Measurements from ENCODE around the gene HOXA7. TPM values are rescaled to one million over a fixed set of nuclear protein-coding genes. Genes with fewer than 3 reads are reported as not detected.

Gene HOXA7
- total and polyA plus RNA-seq, 7 experiments from 2014 or later = not detected

GRCh38 chr7:27143950-27144780 lies 12.3 kb downstream of the HOXA7 start:
- peaks cover 0 to 3% (median 0%) of the 10 kb centered on the region in 11 donors for H3K9me3 Mint-ChIP-seq

GRCh38 chr7:27143023-27143949 lies 13.2 kb downstream of the HOXA7 start, which contains the start of gene HOXA5:
TSS of gene HOXA5 (minus strand) at chr7:27143681. CDS start at chr7:27143607, 74 bp downstream.
- DNase-seq = no peak
- peak within 1 kb of the TSS in 5 of 10 donors; percentile 25 to 79 (median 48) for H3K4me3 Mint-ChIP-seq
- intact Hi-C loops (cut with micrococcal nuclease) = no loop called here
- no peaks in the 10 kb centered on the region for H3K9me3 ChIP-seq (ENCODE audit: control insufficient read depth in 2 of 3, low read length in 3 of 3)
- H3K27me3 ChIP-seq (ENCODE audit: control insufficient read depth in 2 of 2, insufficient read depth in 2 of 2, low read length in 2 of 2) = peaks cover 0 to 13% of the 10 kb centered on the region in 2 donors
- peak; percentile 78 for ATAC-seq
- no peak within 1 kb of the TSS for H3K4me3 ChIP-seq (ENCODE audit: low read length)
- H3K4me1 Mint-ChIP-seq = peaks cover 0 to 14% (median 7%) of the 10 kb centered on the region in 7 donors
- peaks cover 0 to 3% of the 10 kb centered on the region in 2 donors for H3K4me1 ChIP-seq (ENCODE audit: control insufficient read depth in 2 of 2, insufficient read depth in 2 of 2, low read length in 2 of 2)
- no peaks in the 10 kb centered on the region for H3K36me3 ChIP-seq (ENCODE audit: control insufficient read depth in 2 of 3, insufficient read depth in 3 of 3, low read length in 3 of 3)
- H3K27ac ChIP-seq (ENCODE audit: low read depth, low read length) = no peak within 1 kb of the TSS
- peaks cover 26 to 58% (median 52%) of the 10 kb centered on the region in 5 donors for H3K27me3 Mint-ChIP-seq
- no peak within 1 kb of the TSS for H3K27ac Mint-ChIP-seq
- CTCF ChIA-PET = no interaction called here
- H3K9me3 Mint-ChIP-seq = peaks cover 0 to 3% (median 0%) of the 10 kb centered on the region in 11 donors
- POLR2A ChIA-PET = no interaction called here
- peaks cover 0 to 3% (median 0%) of the 10 kb centered on the region in 5 donors for H3K36me3 Mint-ChIP-seq

More at GRCh38 chr7:27143950-27144780, 12.3 kb downstream of the HOXA7 start:
- ATAC-seq (no peak), DNase-seq (no peak)
- peaks cover 0 to 17% of the 10 kb centered on the region in 2 donors for H3K27me3 ChIP-seq (ENCODE audit: control insufficient read depth in 2 of 2, insufficient read depth in 2 of 2, low read length in 2 of 2)
- H3K4me1 ChIP-seq (ENCODE audit: control insufficient read depth in 2 of 2, insufficient read depth in 2 of 2, low read length in 2 of 2) = peaks cover 0 to 5% of the 10 kb centered on the region in 2 donors
- H3K27ac Mint-ChIP-seq = no peak overlapping the region
- ChIA-PET CTCF (interaction anchor here (0.6 to 1.5 kb wide), 2 partner anchors 17 to 981 kb away, joined by 3 to 6 read pairs; no protein-coding TSS in a partner anchor), POLR2A (no interaction called here)
- no peaks in the 10 kb centered on the region for H3K9me3 ChIP-seq (ENCODE audit: control insufficient read depth in 2 of 3, low read length in 3 of 3)
- H3K36me3 Mint-ChIP-seq = peaks cover 0 to 3% (median 0%) of the 10 kb centered on the region in 5 donors
- no peak overlapping the region for H3K4me3 Mint-ChIP-seq
- H3K4me3 ChIP-seq (ENCODE audit: low read length) = no peak overlapping the region
- H3K4me1 Mint-ChIP-seq = peaks cover 0 to 17% (median 9%) of the 10 kb centered on the region in 7 donors
- H3K27ac ChIP-seq (ENCODE audit: low read depth, low read length) = no peak overlapping the region
- no peaks in the 10 kb centered on the region for H3K36me3 ChIP-seq (ENCODE audit: control insufficient read depth in 2 of 3, insufficient read depth in 3 of 3, low read length in 3 of 3)
- intact Hi-C loops (cut with micrococcal nuclease) = no loop called here
- peaks cover 32 to 59% (median 53%) of the 10 kb centered on the region in 5 donors for H3K27me3 Mint-ChIP-seq

- ChIA-PET CTCF (no interaction called here), POLR2A (no interaction called here)
- no peak for ATAC-seq
- no peaks in the 10 kb centered on the region for H3K9me3 ChIP-seq (ENCODE audit: control insufficient read depth in 2 of 3, low read length in 3 of 3)
- intact Hi-C loops (cut with micrococcal nuclease) = no loop called here
- no peaks in the 10 kb centered on the region for H3K4me1 ChIP-seq (ENCODE audit: control insufficient read depth in 2 of 2, insufficient read depth in 2 of 2, low read length in 2 of 2)
- Mint-ChIP-seq H3K27ac (no peak overlapping the region), H3K36me3 (peaks cover 0 to 3% (median 0%) of the 10 kb centered on the region in 5 donors), H3K4me3 (peak overlapping the region in 5 of 10 donors; percentile 21 to 79 (median 48)), H3K4me1 (peaks cover 0 to 9% (median 4%) of the 10 kb centered on the region in 7 donors), H3K9me3 (peaks cover 0 to 3% (median 0%) of the 10 kb centered on the region in 11 donors), H3K27me3 (peaks cover 27 to 60% (median 55%) of the 10 kb centered on the region in 5 donors)
- H3K4me3 ChIP-seq (ENCODE audit: low read length) = no peak overlapping the region
- no peaks in the 10 kb centered on the region for H3K36me3 ChIP-seq (ENCODE audit: control insufficient read depth in 2 of 3, insufficient read depth in 3 of 3, low read length in 3 of 3)
- H3K27ac ChIP-seq (ENCODE audit: low read depth, low read length) = no peak overlapping the region
- H3K27me3 ChIP-seq (ENCODE audit: control insufficient read depth in 2 of 2, insufficient read depth in 2 of 2, low read length in 2 of 2) = peaks cover 0 to 9% of the 10 kb centered on the region in 2 donors
- DNase-seq = no peak
Observed at GRCh38 chr7:27142580-27143022, 13.9 kb downstream of the HOXA7 start.

- ChIA-PET CTCF (no interaction called here), POLR2A (no interaction called here)
- peaks cover 0 to 9% of the 10 kb centered on the region in 2 donors for H3K27me3 ChIP-seq (ENCODE audit: control insufficient read depth in 2 of 2, insufficient read depth in 2 of 2, low read length in 2 of 2)
- H3K27ac Mint-ChIP-seq = peak overlapping the region in 1 of 9 donors; percentile 12
- H3K27me3 Mint-ChIP-seq = peaks cover 27 to 61% (median 56%) of the 10 kb centered on the region in 5 donors
- peaks cover 0 to 3% (median 0%) of the 10 kb centered on the region in 5 donors for H3K36me3 Mint-ChIP-seq
- H3K9me3 Mint-ChIP-seq = peaks cover 0 to 3% (median 0%) of the 10 kb centered on the region in 11 donors
- DNase-seq = no peak
- H3K4me1 Mint-ChIP-seq = peaks cover 0 to 6% (median 0%) of the 10 kb centered on the region in 7 donors
- intact Hi-C loops (cut with micrococcal nuclease) = no loop called here
- H3K4me3 Mint-ChIP-seq = peak overlapping the region in 1 of 10 donors; percentile 79
- no peak for ATAC-seq
- H3K36me3 ChIP-seq (ENCODE audit: control insufficient read depth in 2 of 3, insufficient read depth in 3 of 3, low read length in 3 of 3) = no peaks in the 10 kb centered on the region
- no peak overlapping the region for H3K4me3 ChIP-seq (ENCODE audit: low read length)
- no peaks in the 10 kb centered on the region for H3K9me3 ChIP-seq (ENCODE audit: control insufficient read depth in 2 of 3, low read length in 3 of 3)
- H3K27ac ChIP-seq (ENCODE audit: low read depth, low read length) = no peak overlapping the region
- no peaks in the 10 kb centered on the region for H3K4me1 ChIP-seq (ENCODE audit: control insufficient read depth in 2 of 2, insufficient read depth in 2 of 2, low read length in 2 of 2)
Observed at GRCh38 chr7:27141923-27142579, 14.4 kb downstream of the HOXA7 start.

- no peaks in the 10 kb centered on the region for H3K36me3 ChIP-seq (ENCODE audit: control insufficient read depth in 2 of 3, insufficient read depth in 3 of 3, low read length in 3 of 3)
- CTCF ChIA-PET = no interaction called here
- Mint-ChIP-seq H3K4me3 (no peak overlapping the region), H3K27me3 (peaks cover 27 to 58% (median 56%) of the 10 kb centered on the region in 5 donors), H3K27ac (peak overlapping the region in 1 of 9 donors; percentile 12), H3K4me1 (peaks cover 0 to 5% (median 0%) of the 10 kb centered on the region in 7 donors), H3K9me3 (peaks cover 0 to 3% (median 0%) of the 10 kb centered on the region in 11 donors), H3K36me3 (peaks cover 0 to 3% (median 0%) of the 10 kb centered on the region in 5 donors)
- POLR2A ChIA-PET = no interaction called here
- intact Hi-C loops (cut with micrococcal nuclease) = no loop called here
- H3K4me3 ChIP-seq (ENCODE audit: low read length) = no peak overlapping the region
- DNase-seq (no peak), ATAC-seq (no peak)
- H3K27me3 ChIP-seq (ENCODE audit: control insufficient read depth in 2 of 2, insufficient read depth in 2 of 2, low read length in 2 of 2) = peaks cover 0 to 2% of the 10 kb centered on the region in 2 donors
- H3K27ac ChIP-seq (ENCODE audit: low read depth, low read length) = no peak overlapping the region
- H3K9me3 ChIP-seq (ENCODE audit: control insufficient read depth in 2 of 3, low read length in 3 of 3) = no peaks in the 10 kb centered on the region
- H3K4me1 ChIP-seq (ENCODE audit: control insufficient read depth in 2 of 2, insufficient read depth in 2 of 2, low read length in 2 of 2) = no peaks in the 10 kb centered on the region
Observed at GRCh38 chr7:27141137-27141922, 15.1 kb downstream of the HOXA7 start.
